ENCODE data around the gene TM2D3.

TM2D3 gene, protein sequence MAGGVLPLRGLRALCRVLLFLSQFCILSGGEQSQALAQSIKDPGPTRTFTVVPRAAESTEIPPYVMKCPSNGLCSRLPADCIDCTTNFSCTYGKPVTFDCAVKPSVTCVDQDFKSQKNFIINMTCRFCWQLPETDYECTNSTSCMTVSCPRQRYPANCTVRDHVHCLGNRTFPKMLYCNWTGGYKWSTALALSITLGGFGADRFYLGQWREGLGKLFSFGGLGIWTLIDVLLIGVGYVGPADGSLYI

DNA sequence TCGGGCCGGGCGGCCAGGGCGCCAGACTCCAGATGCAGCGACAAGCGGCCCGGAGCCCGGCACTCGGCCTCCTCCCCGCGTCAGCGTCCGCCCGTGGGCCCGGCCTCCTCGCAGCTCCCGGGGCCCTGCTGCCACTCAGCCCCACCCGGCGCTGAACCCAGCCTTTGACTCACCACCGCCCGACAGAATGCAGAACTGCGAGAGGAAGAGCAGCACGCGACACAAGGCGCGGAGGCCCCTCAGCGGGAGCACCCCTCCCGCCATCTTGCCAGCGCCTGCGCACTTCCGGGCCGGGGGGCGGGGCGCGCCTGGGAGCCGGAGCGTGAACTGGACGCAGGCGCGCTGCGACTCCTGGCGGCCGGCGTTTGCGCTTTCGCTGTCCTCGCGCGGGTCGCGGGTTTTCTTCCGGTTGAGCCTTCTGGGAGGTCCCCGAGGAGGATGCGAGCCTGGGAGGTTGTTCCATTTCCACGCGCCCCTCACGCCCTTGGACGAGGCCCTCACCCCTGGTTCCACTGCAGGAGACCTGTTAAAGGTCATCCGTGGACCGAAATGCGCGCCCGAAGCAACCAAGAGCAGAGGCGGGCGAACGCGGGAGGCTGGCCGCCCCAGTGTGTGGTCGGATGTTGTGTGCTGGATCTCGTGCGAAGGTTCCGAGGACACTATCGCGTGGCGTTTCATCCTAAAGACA lies at the start of gene TM2D3:
TSS of gene TM2D3 (minus strand) at position 284 of the 688 bp plus-strand sequence. CDS start at position 264, 20 bp downstream.
- peak; percentile 85 to 92 (median 90) for DNase-seq (ENCODE audit: low read depth in 4 of 4, low spot score in 1 of 4)

DNA sequence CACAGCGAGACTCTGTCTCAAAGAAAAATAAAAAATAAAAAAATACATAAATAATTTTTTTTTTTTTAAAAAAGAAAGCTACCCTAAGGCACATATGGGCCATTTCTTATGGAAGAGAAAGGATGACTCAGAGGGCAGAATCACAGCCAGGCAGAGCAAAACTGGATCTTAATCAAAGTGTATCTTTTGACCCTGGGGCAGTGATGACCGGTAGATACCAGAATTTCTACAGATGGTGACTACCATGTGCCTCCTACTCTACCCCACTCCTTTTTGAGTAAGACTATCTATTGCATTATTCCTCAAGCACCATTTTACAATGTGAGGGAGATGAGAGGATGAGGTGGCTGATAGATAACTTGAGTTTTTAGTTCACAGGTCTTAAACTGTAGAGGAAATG lies 46.1 kb upstream of the TM2D3 start:
- no peak for DNase-seq (ENCODE audit: low read depth in 4 of 4, low spot score in 1 of 4)

DNA sequence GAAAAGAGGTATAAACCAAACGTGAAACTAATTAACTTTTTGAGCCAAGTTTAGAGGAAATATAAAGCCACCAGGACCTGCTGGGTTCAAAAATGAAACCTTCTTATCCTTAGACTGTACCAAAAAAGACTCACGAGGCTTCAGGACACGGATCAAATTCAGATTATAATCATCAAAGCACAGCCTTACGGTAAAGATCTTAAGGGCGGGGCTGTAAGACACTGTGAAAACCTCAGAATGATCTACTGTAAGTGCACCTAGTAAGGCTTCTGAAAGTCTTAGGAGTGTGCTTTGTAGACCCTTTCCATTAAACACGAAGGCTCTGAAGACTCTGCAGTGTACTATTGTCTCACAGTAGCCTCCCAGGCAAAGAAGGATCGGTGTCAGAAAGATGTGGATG lies 45.3 kb upstream of the TM2D3 start:
- no peak for DNase-seq (ENCODE audit: low read depth in 4 of 4, low spot score in 1 of 4)

DNA sequence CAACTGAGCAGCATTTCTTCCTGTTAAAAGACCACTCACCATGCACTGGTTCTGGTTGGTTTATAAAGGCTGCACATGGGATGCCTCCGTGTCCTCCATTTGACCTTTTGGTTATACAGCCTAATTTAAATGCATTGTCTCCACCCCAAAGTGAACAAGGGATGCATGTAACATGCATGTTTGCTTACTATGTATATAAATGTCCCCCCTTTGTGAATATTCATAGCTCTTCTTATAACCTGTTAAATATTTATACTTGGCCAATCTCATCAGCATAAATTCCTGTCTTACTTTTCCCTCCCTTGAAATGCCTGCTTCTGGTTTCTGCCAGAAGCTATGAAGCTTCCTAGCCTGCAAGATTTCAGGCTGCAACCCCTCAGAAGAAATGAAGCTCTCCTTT lies 44.6 kb upstream of the TM2D3 start:
- DNase-seq (ENCODE audit: low read depth in 4 of 4, low spot score in 1 of 4) = no peak

DNA sequence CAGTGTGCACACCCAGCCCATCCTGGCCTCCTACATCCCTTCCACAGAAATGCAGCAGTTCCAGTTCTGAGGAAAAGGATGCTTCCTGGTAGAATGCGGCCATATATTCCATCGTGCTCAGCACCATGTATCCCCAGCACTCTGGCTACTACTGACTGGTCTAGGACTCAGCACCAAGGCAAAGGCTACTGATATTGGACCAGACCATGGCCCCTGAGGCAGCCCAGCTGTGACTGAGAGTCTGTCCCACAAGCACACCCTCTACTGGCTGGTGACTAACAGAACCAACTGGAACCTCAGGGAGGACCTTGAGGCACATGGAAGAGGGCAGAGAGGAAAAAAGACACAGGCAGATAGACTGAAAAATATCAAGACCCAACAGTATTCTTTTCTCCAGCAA lies 42.1 kb upstream of the TM2D3 start:
- no peak for DNase-seq (ENCODE audit: low read depth in 4 of 4, low spot score in 1 of 4)

DNA sequence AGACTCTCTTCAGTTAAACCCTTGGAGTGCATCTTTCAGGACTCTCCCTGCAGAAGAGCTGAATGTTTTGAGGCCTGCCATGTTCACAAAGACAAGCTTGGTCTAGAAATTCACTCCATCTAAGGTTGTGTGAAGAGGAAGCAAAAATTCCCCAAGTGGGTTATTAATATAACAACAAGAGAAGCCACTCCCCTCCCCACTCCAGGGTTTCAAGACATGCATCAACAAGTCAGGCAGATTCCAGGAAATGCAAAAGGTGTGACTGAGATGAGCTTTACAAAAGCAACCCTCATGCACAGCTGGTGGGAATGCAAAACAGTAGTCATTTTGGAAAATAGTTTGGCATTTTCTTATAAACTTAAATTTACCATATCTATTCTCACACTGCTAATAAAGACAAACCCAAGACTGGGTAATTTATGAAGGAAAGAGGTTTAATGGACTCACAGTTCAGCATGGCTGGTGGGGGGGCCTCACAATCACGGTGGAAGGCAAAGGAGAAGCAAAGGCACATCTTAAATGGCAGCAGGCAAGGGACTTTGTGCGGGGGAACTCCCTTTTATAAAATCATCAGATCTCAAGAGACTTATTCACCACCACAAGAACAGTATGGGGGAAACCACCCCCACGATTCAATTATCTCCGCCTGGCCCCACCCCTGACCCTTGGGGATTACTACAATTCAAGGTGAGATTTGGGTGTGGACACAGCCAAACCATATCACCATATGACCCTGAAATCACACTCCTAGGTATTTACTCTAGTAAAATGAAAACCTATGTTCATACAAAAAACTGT lies 40.8 kb upstream of the TM2D3 start:
- DNase-seq (ENCODE audit: low read depth in 4 of 4, low spot score in 1 of 4) = no peak

DNA sequence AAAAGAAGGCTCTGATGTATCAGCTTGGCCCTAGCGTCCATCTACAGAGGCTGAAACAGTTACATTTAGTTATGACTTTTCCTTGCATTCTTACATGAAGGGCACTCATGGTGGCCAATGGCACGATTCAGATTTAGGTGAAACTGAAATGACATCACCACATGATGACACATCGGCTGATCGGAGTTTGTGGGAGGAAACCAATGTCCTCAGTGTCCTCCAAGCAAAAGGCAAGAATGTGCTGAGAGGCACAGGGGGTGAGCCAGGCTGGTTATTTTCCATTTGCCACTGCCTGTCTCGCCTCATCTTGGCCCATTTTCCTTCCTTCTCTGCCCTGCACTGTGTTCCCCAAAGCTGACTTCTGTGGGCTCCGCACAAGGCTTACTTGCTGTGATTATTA lies 37.7 kb upstream of the TM2D3 start:
- no peak for DNase-seq (ENCODE audit: low read depth in 4 of 4, low spot score in 1 of 4)

DNA sequence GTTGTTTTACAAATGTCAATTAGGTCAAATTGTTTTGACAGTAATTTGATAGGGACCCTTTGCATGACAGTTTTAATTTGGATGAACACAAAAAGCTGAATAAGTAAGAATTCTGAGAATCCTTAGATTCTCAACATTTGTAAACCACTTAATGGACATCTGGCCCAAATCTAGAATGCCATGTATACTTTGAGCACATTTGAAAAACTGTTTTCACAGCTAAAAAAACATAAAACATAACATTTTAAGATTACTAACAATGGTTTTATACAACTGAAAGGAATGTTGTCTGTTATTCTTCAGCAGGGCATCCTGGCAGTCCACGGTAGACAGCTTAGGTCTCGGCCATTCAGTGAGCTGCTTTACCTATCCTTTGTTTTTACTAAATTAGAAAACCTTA lies 34.5 kb upstream of the TM2D3 start:
- no peak for DNase-seq (ENCODE audit: low read depth in 4 of 4, low spot score in 1 of 4)

DNA sequence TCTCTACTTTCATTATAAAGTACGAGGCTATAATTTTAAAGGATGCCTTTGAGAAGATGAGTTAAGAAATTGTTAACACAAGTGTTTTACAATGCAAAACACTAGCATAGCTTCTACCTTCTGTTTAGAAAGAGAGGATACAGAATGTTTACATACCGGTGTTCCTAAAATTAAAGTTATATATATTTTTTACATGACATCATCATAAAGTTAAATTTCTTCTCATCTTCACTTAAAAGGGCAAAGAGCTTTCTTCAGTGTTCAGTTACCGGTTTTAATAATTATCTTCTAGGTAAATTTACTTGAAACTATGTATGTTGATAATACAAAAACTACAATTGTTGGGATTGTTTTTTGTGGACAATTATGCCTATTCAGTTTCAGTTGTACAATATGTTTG lies 32.7 kb upstream of the TM2D3 start:
- no peak for DNase-seq (ENCODE audit: low read depth in 4 of 4, low spot score in 1 of 4)

DNA sequence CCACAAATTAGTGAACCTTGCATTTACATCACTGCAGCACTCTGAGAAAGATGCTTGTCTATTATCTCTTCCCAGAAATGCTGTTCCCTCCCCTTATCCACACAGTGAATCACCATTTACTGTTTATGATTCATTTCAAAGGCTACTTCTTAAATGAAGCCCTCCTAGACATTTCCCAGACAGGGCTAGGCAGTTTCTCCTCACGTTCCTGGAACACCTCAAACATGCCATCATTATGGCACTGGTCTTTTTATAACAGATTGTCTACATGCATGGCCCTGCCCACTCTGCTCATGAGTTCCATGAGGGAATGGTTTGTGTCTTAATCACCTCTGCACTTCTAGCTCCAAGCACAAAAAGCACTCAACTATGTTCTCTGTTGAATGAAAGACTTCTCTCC lies 32.2 kb upstream of the TM2D3 start:
- no peak for DNase-seq (ENCODE audit: low read depth in 4 of 4, low spot score in 1 of 4)

DNA sequence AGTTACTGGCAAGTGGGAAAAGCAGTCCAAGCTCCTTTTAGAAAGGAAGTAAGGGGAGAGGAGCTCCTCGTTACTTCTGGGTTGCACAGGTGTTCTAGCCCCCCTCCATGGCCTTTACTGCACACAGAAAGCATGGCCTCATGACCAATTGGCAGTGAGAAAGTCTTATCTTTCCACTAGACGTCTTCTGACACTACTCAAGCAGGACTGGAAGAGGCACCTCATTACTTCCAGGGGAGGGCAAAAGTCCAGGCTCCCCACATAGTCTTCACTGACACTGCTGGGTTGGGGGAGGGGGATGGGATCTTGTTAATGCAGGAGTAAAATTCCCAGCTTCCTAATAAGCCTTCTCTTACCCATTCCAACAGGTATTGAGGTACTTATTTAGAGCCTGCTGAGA lies 27.6 kb upstream of the TM2D3 start:
- DNase-seq (ENCODE audit: low read depth in 4 of 4, low spot score in 1 of 4) = no peak

DNA sequence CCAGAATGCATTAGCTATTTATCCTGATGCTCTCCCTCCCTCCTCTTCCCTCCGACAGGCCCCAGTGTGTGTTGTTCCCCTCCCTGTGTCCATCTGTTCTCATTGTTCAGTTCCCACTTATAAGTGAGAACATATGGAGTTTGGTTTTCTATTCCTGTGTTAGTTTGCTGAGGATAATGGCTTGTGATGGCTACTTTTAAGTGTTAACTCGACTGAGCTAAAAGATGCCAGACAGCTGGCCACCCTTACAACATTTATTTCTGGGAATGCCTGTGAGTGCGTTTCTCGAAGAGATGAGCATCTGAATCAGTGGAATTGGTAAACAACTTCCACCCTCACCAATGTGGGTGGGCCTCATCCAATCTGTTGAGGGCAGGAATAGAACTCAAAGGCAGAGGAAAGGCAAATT lies 24.7 kb upstream of the TM2D3 start:
- no peak for DNase-seq (ENCODE audit: low read depth in 4 of 4, low spot score in 1 of 4)

DNA sequence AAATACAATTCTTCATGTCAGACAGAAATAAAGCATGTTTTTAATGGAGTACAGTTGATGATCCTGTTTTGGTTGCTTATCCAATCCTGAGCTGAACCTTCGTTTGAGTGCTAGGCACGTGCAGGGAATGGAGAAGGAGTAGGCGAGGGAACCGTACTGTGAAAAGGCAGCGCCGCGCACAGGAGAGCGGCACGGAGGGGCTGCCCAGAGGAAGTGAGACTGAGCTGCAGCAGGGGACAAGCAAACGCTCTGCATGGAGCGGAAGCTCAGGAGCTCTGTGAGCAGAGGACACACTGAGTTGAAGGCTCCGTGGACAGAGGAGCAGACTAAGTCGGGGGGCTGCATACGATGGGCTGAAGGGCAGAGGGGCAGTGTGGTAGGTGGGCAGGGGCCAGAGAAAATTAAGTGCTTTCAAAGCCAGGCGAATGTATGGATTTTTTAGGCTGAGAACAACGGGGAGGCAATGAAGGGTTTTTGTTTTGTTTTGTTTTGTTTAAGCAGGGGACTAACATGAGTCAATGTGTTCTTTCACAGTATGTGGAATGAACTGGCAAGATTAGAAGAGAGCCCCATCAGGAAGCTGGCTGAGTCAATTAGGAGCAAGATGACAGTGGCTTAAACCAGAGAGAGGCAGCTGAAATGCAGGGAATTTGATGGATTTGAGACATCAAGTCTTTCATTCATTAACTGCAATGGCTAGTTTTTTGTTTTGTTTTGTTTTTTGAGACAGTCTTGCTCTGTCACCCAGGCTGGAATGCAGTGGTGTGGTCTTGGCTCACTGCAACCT lies 23.8 kb upstream of the TM2D3 start:
- DNase-seq (ENCODE audit: low read depth in 4 of 4, low spot score in 1 of 4) = no peak

DNA sequence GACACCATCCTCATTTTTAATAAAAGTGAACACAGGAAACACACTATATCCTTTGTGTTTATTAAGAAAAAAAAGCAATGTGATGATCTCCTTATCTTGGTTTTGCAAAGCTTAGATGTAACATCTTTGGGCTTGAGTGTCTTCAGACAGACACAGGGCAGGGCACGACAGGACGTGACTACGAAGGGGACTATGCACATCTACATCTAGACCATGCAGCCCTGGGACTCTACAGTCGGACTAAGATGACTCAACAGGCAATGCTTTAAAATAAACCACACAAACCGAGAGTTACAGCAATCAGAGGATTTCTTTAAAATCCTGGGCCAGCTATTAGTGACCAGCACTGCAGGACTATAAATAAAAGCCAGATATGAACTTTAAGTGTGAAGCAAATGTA lies 22.8 kb upstream of the TM2D3 start:
- no peak for DNase-seq (ENCODE audit: low read depth in 4 of 4, low spot score in 1 of 4)

DNA sequence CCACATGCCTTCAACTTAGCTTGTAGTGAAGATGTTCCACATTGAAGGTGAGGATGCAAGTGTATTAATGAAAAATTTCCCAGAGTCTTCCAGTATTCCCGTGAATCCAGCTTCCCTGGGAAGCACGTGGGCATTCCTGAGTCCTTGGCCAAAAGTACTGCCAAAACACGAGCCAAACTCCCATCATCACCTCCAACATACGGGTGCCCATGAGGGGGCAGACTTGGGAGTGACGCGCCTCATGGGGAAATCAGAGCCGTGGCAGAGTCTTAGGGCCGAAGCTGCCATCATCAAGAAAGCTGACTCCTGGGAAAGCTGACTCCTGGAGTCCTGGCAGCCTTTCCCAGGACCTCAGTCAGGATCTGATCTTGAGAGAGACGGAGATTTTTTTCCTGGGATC lies 20.1 kb upstream of the TM2D3 start:
- DNase-seq (ENCODE audit: low read depth in 4 of 4, low spot score in 1 of 4) = no peak

DNA sequence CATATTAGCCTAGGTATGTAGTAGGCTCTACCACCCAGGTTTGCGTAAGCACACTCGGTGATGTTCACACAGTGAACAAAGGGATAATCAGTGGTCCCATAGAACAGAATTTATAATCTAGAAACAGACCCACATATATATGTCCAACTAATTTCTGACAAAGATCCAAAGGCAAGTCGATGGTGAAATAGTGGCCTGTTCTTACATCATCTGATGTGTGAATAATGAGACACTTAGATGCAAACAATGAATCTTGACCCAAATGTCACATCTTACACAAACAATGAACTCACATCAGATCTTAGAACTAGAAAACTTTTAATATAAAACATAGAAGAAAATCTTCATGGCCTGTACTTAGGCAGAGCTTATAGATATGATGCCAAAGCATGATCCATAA lies 17.6 kb upstream of the TM2D3 start:
- no peak for DNase-seq (ENCODE audit: low read depth in 4 of 4, low spot score in 1 of 4)

DNA sequence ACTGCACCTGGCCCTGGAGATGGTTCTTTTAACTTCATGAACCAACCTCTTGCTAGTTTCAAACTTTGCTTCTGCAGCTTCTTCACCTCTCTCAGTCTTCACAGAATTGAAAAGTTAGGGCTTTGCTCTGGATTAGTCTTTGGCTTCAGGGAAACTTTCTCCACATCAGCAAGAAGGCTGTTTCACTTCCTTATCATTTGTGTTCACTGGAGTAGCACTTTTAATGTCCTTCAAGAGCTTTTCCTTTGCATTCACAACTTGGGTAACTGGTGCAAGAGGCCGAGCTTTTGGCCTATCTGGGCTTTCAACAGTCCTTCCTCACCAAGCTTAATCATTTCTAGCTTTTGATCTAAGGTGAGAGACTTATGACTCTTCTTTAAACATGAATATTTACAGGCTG lies 15.7 kb upstream of the TM2D3 start:
- DNase-seq (ENCODE audit: low read depth in 4 of 4, low spot score in 1 of 4) = no peak

DNA sequence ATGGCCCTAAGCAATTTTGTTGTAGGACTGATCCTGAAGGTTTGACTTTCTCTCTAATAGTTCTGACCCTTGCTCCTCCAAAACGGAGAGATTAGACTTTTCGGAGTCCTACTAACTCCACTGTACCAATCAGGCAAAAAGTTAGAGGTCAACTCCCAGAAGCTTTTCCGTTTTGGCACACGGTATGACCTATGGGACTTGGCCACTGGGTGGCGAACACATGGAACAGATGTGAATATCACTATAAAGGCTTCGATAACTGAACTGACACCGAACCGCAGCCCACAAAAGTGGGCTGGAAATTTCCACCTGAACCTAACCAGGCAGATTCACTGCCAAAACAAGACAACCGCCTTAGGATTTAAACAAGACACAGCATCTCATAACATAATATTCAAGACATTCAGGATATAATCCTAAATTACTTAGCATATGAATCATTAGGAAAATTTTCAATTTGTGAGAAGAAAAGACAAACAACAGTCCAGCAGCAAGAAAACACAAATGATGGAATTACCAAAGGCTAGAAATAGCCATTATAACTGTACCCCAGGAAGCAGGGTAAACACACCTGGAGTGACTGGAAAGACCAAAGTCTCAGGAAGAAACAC lies 12.2 kb upstream of the TM2D3 start:
- DNase-seq (ENCODE audit: low read depth in 4 of 4, low spot score in 1 of 4) = no peak

DNA sequence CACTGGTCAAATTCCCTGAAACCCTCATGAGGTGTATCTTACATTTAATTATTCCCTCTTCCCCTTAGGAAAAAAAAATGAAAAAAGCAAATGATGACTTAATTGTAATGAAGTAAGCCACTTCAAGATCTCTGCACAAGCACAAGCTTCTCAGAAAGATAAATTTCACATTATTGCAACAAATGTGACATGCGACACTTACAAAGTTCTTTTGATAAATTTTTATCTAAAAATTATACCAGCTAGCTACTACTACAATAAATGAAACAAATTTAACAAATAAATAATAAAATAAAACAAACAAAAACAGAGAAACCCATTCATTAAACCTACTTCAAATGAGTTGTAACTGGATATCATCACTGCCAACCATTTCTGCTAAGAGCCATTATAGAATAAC lies 10.0 kb upstream of the TM2D3 start:
- no peak for DNase-seq (ENCODE audit: low read depth in 4 of 4, low spot score in 1 of 4)

DNA sequence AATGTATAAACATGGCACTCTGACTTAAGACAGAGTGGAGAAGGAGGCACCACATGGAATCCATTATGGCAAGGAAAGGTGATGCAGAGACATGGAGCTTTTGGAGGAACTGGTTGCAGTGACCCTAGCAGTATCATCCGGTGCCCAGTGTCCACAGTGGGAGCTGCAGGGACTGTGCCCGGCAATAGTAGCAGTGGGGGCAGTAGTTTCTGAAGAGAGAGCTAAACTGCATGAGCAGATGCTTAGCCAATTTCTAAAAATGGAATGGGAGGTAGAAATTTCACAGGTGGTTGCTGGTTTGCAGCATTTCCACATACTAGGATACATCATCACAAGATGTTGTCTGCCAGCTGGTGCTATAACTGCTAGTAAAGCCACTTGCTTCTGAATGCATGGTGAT lies 7.8 kb upstream of the TM2D3 start:
- DNase-seq (ENCODE audit: low read depth in 4 of 4, low spot score in 1 of 4) = no peak

Data from stimulated activated CD4-positive, alpha-beta T cell treated with anti-CD3 and anti-CD28 coated beads, Interleukin-1b, Interleukin-23, amount 100 ng/mL, for 24 hours (primary cell).